HepG2 (cell line): ENCODE results near the gene LTBR. TPM values are rescaled to one million over a fixed set of nuclear protein-coding genes. Genes with fewer than 3 reads are reported as not detected.
A peak's percentile ranks its signal among the peaks of the same experiment; 100 is the strongest.

Source experiments
- DRAP1 ChIP-seq: IDR thresholded peaks from 2 replicates; pipeline ENCODE4 v1.6.1; 2016; ENCODE audit warnings: missing genetic modification reagents, missing compliant biosample characterization
- E2F2 ChIP-seq: sonication (generic); formaldehyde crosslinking; IDR thresholded peaks from 2 replicates; pipeline ENCODE4 v1.4.0; 2020; ENCODE audit warnings: missing genetic modification reagents, borderline replicate concordance
- FOXA3 ChIP-seq: IDR thresholded peaks from 2 replicates; pipeline ENCODE4 v1.6.1; 2016; ENCODE audit warnings: missing genetic modification reagents, missing compliant biosample characterization
- GATAD1 ChIP-seq: IDR thresholded peaks from 2 replicates; pipeline ENCODE4 v1.6.1; 2016; ENCODE audit warnings: missing genetic modification reagents, missing compliant biosample characterization
- GFI1 ChIP-seq: sonication (generic); formaldehyde crosslinking; IDR thresholded peaks from 2 replicates; pipeline ENCODE4 v1.5.0; 2020; ENCODE audit warnings: missing genetic modification reagents, mild to moderate bottlenecking, borderline replicate concordance
- HDAC1 ChIP-seq: sonication (generic); formaldehyde crosslinking; IDR thresholded peaks from 2 replicates; pipeline ENCODE4 v1.5.1; 2020; ENCODE audit warnings: mild to moderate bottlenecking, missing genetic modification reagents
- MAFK ChIP-seq, 2 experiments: IDR thresholded peaks in 1 of 2; conservative IDR thresholded peaks in 1 of 2; 2 replicates each; pipeline ENCODE4 v1.6.1; 2011; ENCODE audit warnings: improper control_type of control experiment in 2 of 2, low read length in 2 of 2
- MTA1 ChIP-seq: sonication (generic); formaldehyde crosslinking; IDR thresholded peaks from 2 replicates; pipeline ENCODE4 v1.4.0; 2020; ENCODE audit warnings: missing genetic modification reagents, mild to moderate bottlenecking, borderline replicate concordance
- NCOA1 ChIP-seq: sonication (generic); formaldehyde crosslinking; IDR thresholded peaks from 2 replicates; pipeline ENCODE4 v1.9.0; 2021; ENCODE audit warnings: missing genetic modification reagents
- SNRNP70 ChIP-seq: fragments of 200-400 bp; formaldehyde crosslinking; IDR thresholded peaks from 2 replicates; pipeline ENCODE4 v1.6.1; 2017; ENCODE audit warnings: mild to moderate bottlenecking, low read depth, low read length, moderate library complexity
- SOX5 ChIP-seq: IDR thresholded peaks from 2 replicates; pipeline ENCODE4 v1.6.1; 2016; ENCODE audit warnings: borderline replicate concordance
- ZNF350 ChIP-seq: sonication (generic); formaldehyde crosslinking; IDR thresholded peaks from 2 replicates; pipeline ENCODE4 v1.4.0; 2020; ENCODE audit warnings: mild to moderate bottlenecking, low read depth, missing genetic modification reagents, borderline replicate concordance
- ZNF670 ChIP-seq: sonication (generic); formaldehyde crosslinking; IDR thresholded peaks from 2 replicates; pipeline ENCODE4 v1.8.0; 2022; ENCODE audit warnings: mild to moderate bottlenecking, missing genetic modification reagents, borderline replicate concordance
- ZNF891 ChIP-seq: sonication (generic); formaldehyde crosslinking; IDR thresholded peaks from 2 replicates; pipeline ENCODE4 v1.5.0; 2020; ENCODE audit warnings: mild to moderate bottlenecking, missing genetic modification reagents
- polyA plus RNA-seq, 8 experiments: library from polyadenylated mRNA; depleted of rRNA in 3 of 8; stranded (reverse) in 7 of 8; unstranded in 1 of 8; fragments of >200 nt; fragmentation: Illumina TruSeq in 4 of 8; extraction: Trizol in 4 of 8; gene quantifications; 2 replicates each; pipeline versions ENCODE4 v1.2.1 to v1.2.3, GENCODE V29; 2011 to 2016; ENCODE audit warnings: low read depth in 4 of 8, missing spikeins in 1 of 8, mixed read lengths in 1 of 8; ENCODE audit not compliant: insufficient read depth in 1 of 8
- total RNA-seq, 5 experiments: library from RNA; depleted of rRNA; stranded (reverse); fragments of >200 nt; fragmentation: Illumina TruSeq; extraction: Trizol; gene quantifications; 2 replicates each; pipeline ENCODE4 v1.2.3, GENCODE V29; 2016; ENCODE audit warnings: low read depth in 1 of 5
- TF ChIP-seq, protein P1 (sequence below): sonication (generic); formaldehyde crosslinking; IDR thresholded peaks from 2 replicates; pipeline ENCODE4 v1.4.0; 2020; ENCODE audit warnings: missing genetic modification reagents, borderline replicate concordance
- TF ChIP-seq, protein P2 (sequence below): IDR thresholded peaks from 2 replicates; pipeline ENCODE4 v1.6.1; 2016; ENCODE audit warnings: low read depth, missing genetic modification reagents, missing compliant biosample characterization
- TF ChIP-seq, protein P3 (sequence below): IDR thresholded peaks from 2 replicates; pipeline ENCODE4 v1.6.1; 2018; ENCODE audit warnings: missing genetic modification reagents

The LTBR gene
- total and polyA plus RNA-seq, 2 of the 13 experiments (the other 11 are each of a cell fraction or from before 2014, with no cell fraction given) = 31.4 to 34.8 TPM

- TF ChIP-seq GATAD1 (CRISPR knock-in tag) = peak; percentile 56; the same call in 1 of the 2 replicates
- TF ChIP-seq, protein P1, sequence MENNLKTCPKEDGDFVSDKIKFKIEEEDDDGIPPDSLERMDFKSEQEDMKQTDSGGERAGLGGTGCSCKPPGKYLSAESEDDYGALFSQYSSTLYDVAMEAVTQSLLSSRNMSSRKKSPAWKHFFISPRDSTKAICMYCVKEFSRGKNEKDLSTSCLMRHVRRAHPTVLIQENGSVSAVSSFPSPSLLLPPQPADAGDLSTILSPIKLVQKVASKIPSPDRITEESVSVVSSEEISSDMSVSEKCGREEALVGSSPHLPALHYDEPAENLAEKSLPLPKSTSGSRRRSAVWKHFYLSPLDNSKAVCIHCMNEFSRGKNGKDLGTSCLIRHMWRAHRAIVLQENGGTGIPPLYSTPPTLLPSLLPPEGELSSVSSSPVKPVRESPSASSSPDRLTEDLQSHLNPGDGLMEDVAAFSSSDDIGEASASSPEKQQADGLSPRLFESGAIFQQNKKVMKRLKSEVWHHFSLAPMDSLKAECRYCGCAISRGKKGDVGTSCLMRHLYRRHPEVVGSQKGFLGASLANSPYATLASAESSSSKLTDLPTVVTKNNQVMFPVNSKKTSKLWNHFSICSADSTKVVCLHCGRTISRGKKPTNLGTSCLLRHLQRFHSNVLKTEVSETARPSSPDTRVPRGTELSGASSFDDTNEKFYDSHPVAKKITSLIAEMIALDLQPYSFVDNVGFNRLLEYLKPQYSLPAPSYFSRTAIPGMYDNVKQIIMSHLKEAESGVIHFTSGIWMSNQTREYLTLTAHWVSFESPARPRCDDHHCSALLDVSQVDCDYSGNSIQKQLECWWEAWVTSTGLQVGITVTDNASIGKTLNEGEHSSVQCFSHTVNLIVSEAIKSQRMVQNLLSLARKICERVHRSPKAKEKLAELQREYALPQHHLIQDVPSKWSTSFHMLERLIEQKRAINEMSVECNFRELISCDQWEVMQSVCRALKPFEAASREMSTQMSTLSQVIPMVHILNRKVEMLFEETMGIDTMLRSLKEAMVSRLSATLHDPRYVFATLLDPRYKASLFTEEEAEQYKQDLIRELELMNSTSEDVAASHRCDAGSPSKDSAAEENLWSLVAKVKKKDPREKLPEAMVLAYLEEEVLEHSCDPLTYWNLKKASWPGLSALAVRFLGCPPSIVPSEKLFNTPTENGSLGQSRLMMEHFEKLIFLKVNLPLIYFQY (CRISPR knock-in tag) = no peak
- peak; percentile 53 for TF ChIP-seq ZNF350
- TF ChIP-seq DRAP1 = peak; percentile 79
- TF ChIP-seq HDAC1 = peak; percentile 48; the same call in 1 of the 2 replicates
- TF ChIP-seq MAFK (conservative IDR thresholded peaks at IDR 0.05 in 1 of 2, IDR thresholded peaks at IDR 0.05 in 1 of 2; ENCODE audit: low read length in 2 of 2) = no peak
- no peak for TF ChIP-seq NCOA1 (CRISPR knock-in tag)
- TF ChIP-seq E2F2 (CRISPR knock-in tag) = no peak
- TF ChIP-seq, protein P2, sequence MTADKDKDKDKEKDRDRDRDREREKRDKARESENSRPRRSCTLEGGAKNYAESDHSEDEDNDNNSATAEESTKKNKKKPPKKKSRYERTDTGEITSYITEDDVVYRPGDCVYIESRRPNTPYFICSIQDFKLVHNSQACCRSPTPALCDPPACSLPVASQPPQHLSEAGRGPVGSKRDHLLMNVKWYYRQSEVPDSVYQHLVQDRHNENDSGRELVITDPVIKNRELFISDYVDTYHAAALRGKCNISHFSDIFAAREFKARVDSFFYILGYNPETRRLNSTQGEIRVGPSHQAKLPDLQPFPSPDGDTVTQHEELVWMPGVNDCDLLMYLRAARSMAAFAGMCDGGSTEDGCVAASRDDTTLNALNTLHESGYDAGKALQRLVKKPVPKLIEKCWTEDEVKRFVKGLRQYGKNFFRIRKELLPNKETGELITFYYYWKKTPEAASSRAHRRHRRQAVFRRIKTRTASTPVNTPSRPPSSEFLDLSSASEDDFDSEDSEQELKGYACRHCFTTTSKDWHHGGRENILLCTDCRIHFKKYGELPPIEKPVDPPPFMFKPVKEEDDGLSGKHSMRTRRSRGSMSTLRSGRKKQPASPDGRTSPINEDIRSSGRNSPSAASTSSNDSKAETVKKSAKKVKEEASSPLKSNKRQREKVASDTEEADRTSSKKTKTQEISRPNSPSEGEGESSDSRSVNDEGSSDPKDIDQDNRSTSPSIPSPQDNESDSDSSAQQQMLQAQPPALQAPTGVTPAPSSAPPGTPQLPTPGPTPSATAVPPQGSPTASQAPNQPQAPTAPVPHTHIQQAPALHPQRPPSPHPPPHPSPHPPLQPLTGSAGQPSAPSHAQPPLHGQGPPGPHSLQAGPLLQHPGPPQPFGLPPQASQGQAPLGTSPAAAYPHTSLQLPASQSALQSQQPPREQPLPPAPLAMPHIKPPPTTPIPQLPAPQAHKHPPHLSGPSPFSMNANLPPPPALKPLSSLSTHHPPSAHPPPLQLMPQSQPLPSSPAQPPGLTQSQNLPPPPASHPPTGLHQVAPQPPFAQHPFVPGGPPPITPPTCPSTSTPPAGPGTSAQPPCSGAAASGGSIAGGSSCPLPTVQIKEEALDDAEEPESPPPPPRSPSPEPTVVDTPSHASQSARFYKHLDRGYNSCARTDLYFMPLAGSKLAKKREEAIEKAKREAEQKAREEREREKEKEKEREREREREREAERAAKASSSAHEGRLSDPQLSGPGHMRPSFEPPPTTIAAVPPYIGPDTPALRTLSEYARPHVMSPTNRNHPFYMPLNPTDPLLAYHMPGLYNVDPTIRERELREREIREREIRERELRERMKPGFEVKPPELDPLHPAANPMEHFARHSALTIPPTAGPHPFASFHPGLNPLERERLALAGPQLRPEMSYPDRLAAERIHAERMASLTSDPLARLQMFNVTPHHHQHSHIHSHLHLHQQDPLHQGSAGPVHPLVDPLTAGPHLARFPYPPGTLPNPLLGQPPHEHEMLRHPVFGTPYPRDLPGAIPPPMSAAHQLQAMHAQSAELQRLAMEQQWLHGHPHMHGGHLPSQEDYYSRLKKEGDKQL (CRISPR knock-in tag) = peak; percentile 73
- no peak for TF ChIP-seq ZNF891
- TF ChIP-seq GFI1 (CRISPR knock-in tag) = peak; percentile 43; the same call in 1 of the 2 replicates
- peak; percentile 57; the same call in 1 of the 2 replicates for TF ChIP-seq FOXA3 (CRISPR knock-in tag)
- TF ChIP-seq, protein P3, sequence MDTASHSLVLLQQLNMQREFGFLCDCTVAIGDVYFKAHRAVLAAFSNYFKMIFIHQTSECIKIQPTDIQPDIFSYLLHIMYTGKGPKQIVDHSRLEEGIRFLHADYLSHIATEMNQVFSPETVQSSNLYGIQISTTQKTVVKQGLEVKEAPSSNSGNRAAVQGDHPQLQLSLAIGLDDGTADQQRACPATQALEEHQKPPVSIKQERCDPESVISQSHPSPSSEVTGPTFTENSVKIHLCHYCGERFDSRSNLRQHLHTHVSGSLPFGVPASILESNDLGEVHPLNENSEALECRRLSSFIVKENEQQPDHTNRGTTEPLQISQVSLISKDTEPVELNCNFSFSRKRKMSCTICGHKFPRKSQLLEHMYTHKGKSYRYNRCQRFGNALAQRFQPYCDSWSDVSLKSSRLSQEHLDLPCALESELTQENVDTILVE (CRISPR knock-in tag) = peak; percentile 37; the same call in 1 of the 2 replicates
- TF ChIP-seq SNRNP70 = no peak
- TF ChIP-seq SOX5 (CRISPR knock-in tag) = peak; percentile 64; the same call in 1 of the 2 replicates
- no peak for TF ChIP-seq ZNF670 (CRISPR knock-in tag)
- TF ChIP-seq MTA1 (CRISPR knock-in tag) = peak; percentile 39; the same call in 1 of the 2 replicates
Measured at GRCh38 chr12:6372403-6373003, 11.5 kb upstream of the LTBR start (continued).
